Mucosa of rectum (tissue), 2 donors: ENCODE measurements around the gene ACER3.
"Not testable (repeated sequence)": the region's sequence is repeated elsewhere in the genome, so short reads cannot be mapped to it uniquely, and the experiment has no call there.

ENCODE experiments used
- H3K27ac ChIP-seq, 2 donors: one replicate each; pipeline ENCODE4 v1.7.0; 2013; ENCODE audit warnings: inconsistent platforms in 2 of 2, low read depth in 2 of 2, low read length in 2 of 2
- H3K27me3 ChIP-seq, 2 donors: one replicate each; pipeline ENCODE4 v1.7.0; 2013; ENCODE audit warnings: low read length in 2 of 2; ENCODE audit not compliant: control insufficient read depth in 2 of 2, insufficient read depth in 2 of 2
- H3K36me3 ChIP-seq, 2 donors: one replicate each; pipeline ENCODE4 v1.7.0; 2013; ENCODE audit warnings: low read length in 2 of 2; ENCODE audit not compliant: control insufficient read depth in 2 of 2, insufficient read depth in 2 of 2
- H3K4me1 ChIP-seq, 2 donors: one replicate each; pipeline ENCODE4 v1.7.0; 2013; ENCODE audit warnings: low read length in 2 of 2, mild to moderate bottlenecking in 1 of 2; ENCODE audit not compliant: control insufficient read depth in 2 of 2, insufficient read depth in 2 of 2
- H3K4me3 ChIP-seq, 2 donors: one replicate each; pipeline ENCODE4 v1.7.0; 2013; ENCODE audit warnings: low read length in 2 of 2
- H3K9ac ChIP-seq, 2 donors: one replicate each; pipeline ENCODE4 v1.7.0; 2013; ENCODE audit warnings: low read length in 2 of 2, low read depth in 1 of 2, mild to moderate bottlenecking in 1 of 2
- H3K9me3 ChIP-seq, 2 donors: one replicate each; pipeline ENCODE4 v1.7.0; 2013; ENCODE audit warnings: low read length in 2 of 2; ENCODE audit not compliant: control insufficient read depth in 2 of 2
- donor health status: healthy.
- donor health status: Normal muscosa, but diverticular disease.

ACER3 gene

DNA sequence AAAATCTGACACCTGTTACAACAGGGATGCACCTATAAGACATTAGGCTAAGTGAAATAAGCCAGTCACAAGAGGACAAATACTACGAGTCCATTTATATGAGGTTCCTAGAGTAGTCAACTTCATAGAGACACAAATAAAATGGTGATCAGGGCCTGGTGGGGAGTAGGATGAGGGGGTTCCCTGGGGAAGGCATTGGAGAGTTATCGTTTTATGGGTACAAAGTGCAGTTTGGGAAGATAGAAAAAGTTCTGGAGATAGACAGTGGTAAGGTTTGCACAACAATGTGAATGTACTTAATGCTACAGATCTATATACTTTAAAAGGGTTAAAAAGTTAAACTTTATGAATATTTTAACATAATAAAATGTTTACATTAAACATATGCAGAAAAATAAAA is 142.1 kb downstream of the ACER3 start:
- Histone ChIP-seq H3K9ac (no peak overlapping the region), H3K27ac (no peak overlapping the region), H3K27me3 (no peaks in the 10 kb centered on the region), H3K4me3 (no peak overlapping the region), H3K36me3 (peaks cover 0 to 5% of the 10 kb centered on the region in 2 donors), H3K4me1 (peaks cover 0 to 11% of the 10 kb centered on the region in 2 donors), H3K9me3 (no peaks in the 10 kb centered on the region)

GRCh38 chr11:77003963-77004362 is 143.2 kb downstream of the ACER3 start:
- H3K9ac ChIP-seq: no peak overlapping the region
- H3K36me3 ChIP-seq: peaks cover 0 to 5% of the 10 kb centered on the region in 2 donors
- no peaks in the 10 kb centered on the region for H3K27me3 ChIP-seq
- no peak overlapping the region for H3K4me3 ChIP-seq
- H3K9me3 ChIP-seq: no peaks in the 10 kb centered on the region
- peaks cover 0 to 11% of the 10 kb centered on the region in 2 donors for H3K4me1 ChIP-seq
- H3K27ac ChIP-seq: no peak overlapping the region

- Histone ChIP-seq H3K36me3 (peaks cover 0 to 12% of the 10 kb centered on the region in 2 donors), H3K27me3 (no peaks in the 10 kb centered on the region), H3K27ac (peak overlapping the region; percentile 22 to 67), H3K4me1 (peaks cover 0 to 6% of the 10 kb centered on the region in 2 donors), H3K4me3 (no peak overlapping the region), H3K9ac (no peak overlapping the region), H3K9me3 (no peaks in the 10 kb centered on the region)
Measured at GRCh38 chr11:77009533-77010160, 148.9 kb downstream of the ACER3 start.

GRCh38 chr11:77014669-77015068 is 154.0 kb downstream of the ACER3 start:
- Histone ChIP-seq H3K36me3 (peaks cover 0 to 7% of the 10 kb centered on the region in 2 donors), H3K9me3 (no peaks in the 10 kb centered on the region), H3K4me1 (peaks cover 2 to 4% of the 10 kb centered on the region in 2 donors), H3K27ac (no peak overlapping the region), H3K9ac (no peak overlapping the region), H3K27me3 (no peaks in the 10 kb centered on the region), H3K4me3 (no peak overlapping the region)

DNA sequence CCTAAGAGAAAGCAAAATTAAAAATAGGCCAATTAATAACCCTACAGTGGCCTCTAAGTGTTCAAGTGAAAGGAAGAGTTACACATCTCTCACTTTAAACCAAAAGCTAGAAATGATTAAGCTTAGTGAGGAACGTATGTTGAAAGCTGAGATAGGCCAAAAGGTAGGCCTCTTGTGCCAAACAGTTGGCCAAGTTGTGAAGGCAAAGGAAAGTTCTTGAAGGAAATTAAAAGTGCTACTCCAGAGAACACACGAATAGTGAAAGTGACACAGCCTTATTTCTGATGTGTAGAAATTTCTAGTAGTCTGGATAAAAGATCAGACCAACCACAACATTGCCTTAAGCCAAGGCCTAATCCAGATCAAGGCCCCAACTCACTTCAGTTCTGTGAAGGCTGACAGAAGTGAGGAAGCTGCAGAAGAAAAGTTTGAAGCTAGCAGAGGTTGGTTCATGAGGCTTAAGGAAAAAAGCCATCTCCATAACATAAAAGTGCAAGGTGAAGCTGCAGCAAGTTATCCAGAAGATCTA is 157.7 kb downstream of the ACER3 start:
- peaks cover 3 to 14% of the 10 kb centered on the region in 2 donors for H3K4me1 ChIP-seq
- not testable (repeated sequence) for H3K27ac ChIP-seq, H3K9ac ChIP-seq, H3K4me3 ChIP-seq, H3K36me3 ChIP-seq, H3K27me3 ChIP-seq, H3K9me3 ChIP-seq

- Histone ChIP-seq H3K9ac (no peak overlapping the region), H3K36me3 (peaks cover 3 to 8% of the 10 kb centered on the region in 2 donors), H3K4me1 (peaks cover 3 to 14% of the 10 kb centered on the region in 2 donors), H3K27ac (peak overlapping the region; percentile 56 to 66), H3K27me3 (no peaks in the 10 kb centered on the region), H3K9me3 (no peaks in the 10 kb centered on the region), H3K4me3 (no peak overlapping the region)
Measured at GRCh38 chr11:77019976-77020595, 159.4 kb downstream of the ACER3 start.

GRCh38 chr11:77020734-77021133 is 160.0 kb downstream of the ACER3 start:
- Histone ChIP-seq H3K27me3 (no peaks in the 10 kb centered on the region), H3K36me3 (peaks cover 3 to 8% of the 10 kb centered on the region in 2 donors), H3K4me1 (peaks cover 3 to 14% of the 10 kb centered on the region in 2 donors), H3K9me3 (no peaks in the 10 kb centered on the region), H3K27ac (peak overlapping the region; percentile 34 to 66), H3K4me3 (no peak overlapping the region), H3K9ac (no peak overlapping the region)

- Histone ChIP-seq H3K9ac (no peak overlapping the region), H3K36me3 (peaks cover 3 to 8% of the 10 kb centered on the region in 2 donors), H3K4me1 (peaks cover 0 to 23% of the 10 kb centered on the region in 2 donors), H3K4me3 (no peak overlapping the region), H3K9me3 (no peaks in the 10 kb centered on the region), H3K27me3 (no peaks in the 10 kb centered on the region), H3K27ac (no peak overlapping the region)
Measured at GRCh38 chr11:77024745-77025144, 164.0 kb downstream of the ACER3 start.

GRCh38 chr11:77026221-77026620 is 165.5 kb downstream of the ACER3 start:
- H3K9ac ChIP-seq: no peak overlapping the region
- no peaks in the 10 kb centered on the region for H3K9me3 ChIP-seq
- H3K27me3 ChIP-seq: peaks cover 0 to 4% of the 10 kb centered on the region in 2 donors
- H3K4me3 ChIP-seq: no peak overlapping the region
- peak overlapping the region; percentile 19 to 31 for H3K27ac ChIP-seq
- H3K4me1 ChIP-seq: peaks cover 5 to 25% of the 10 kb centered on the region in 2 donors
- peaks cover 3 to 4% of the 10 kb centered on the region in 2 donors for H3K36me3 ChIP-seq

- peak overlapping the region in 1 of 2 donors; percentile 12 for H3K27ac ChIP-seq
- H3K36me3 ChIP-seq: peaks cover under 1 to 3% of the 10 kb centered on the region in 2 donors
- H3K9ac ChIP-seq: no peak overlapping the region
- peaks cover 0 to 4% of the 10 kb centered on the region in 2 donors for H3K27me3 ChIP-seq
- peaks cover 5 to 25% of the 10 kb centered on the region in 2 donors for H3K4me1 ChIP-seq
- H3K4me3 ChIP-seq: no peak overlapping the region
- no peaks in the 10 kb centered on the region for H3K9me3 ChIP-seq
Measured at GRCh38 chr11:77026743-77027142, 166.0 kb downstream of the ACER3 start.
